ENCODE results near the gene CNOT6L.

Gene CNOT6L

DNA sequence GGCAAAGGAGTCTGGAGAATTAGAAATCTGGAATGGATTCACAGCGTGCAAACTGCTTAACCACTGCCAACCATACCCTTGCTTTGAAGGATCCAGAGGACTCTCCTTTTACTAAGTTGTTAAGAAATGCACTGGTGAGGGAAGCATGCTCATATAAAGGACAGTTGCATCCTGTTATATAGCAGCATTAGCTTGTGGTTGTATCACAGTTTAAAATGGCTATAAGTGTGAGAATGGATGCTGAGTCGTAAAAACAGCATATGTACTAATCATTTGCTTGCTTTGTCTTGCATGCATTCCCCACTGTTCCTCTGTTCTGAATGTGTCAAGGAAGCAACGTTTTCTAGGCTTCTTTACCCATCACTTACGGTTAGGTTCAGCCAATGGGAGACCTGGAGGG is 112.5 kb downstream of the CNOT6L start:
- no peak for DNase-seq

- no peak for DNase-seq
Measured at GRCh38 chr4:77703666-77704065, 115.5 kb downstream of the CNOT6L start.

- no peak for DNase-seq
Measured at GRCh38 chr4:77701121-77701520, 118.0 kb downstream of the CNOT6L start.

DNA sequence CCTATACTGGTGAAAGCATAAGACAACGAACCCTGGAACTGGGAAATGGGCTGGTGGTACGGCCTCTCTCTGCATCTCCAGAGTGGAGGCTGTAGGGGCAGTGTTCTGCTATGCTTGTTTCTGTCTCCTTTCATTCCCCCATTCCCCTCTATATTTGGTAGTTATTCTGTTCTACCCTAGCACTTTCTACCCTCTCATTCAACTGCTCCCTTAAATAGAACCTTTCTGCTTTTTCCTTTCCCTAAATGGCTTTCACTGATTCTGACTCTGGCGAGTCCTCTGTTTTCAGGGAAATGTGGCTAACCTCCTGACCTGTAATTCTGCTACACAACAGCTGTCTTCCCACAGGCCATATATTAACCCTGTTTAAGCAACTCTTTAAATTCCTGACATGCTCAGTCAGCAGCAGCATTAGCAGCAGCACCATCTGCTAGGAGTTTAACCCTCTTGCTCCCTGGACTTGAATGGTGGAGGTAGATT is 119.4 kb downstream of the CNOT6L start:
- DNase-seq, result no peak

GRCh38 chr4:77697860-77698590 is 121.1 kb downstream of the CNOT6L start:
- DNase-seq, result no peak

- no peak for DNase-seq
Measured at GRCh38 chr4:77695774-77696173, 123.4 kb downstream of the CNOT6L start.

DNA sequence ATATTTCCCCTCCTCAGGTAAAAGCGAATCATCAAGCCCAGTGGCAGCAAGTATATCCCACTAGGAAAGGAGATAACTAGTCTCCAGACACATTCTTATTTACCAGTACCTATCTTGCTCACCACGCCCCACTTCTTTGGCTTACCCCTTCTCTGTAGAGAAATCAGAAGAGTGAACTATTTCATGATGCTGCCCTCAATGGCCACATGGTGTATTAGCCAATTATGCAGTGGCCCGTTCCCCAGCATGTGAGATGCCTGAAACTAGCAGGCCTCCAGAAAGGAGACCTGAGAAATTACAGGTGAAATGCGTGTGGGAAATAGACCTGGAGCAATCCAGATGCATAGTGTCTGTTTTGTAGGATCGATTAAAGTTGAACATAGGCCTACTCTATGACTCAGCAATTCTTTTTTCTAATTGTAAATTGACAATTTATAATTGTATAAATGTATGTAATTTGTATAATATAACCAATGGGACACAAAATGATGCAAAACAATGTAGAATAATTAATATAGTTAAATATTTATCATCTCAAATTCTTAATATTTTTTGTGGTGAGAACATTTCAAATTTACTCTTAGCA is 126.2 kb downstream of the CNOT6L start:
- no peak for DNase-seq

- no peak for DNase-seq
Measured at GRCh38 chr4:77681792-77682191, 137.4 kb downstream of the CNOT6L start.

DNA sequence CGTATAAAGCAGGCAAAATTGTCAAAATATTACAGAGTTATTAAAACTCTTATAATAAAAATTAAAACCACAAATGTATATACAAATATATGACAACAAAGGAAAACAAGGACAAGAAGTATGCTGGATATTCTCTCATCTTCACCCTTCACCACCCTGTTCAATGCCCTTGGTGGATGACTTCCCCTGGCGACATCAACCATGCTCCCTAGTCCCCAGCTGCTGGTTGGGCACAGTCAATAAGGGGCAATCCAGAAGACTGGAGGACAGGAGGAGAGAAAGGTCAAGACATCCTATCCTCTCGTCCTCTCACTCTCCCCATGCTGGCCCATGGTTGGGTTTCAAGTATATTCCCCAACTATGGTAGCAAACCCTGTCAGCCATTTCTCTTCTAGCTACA is 142.3 kb downstream of the CNOT6L start:
- no peak for DNase-seq

GRCh38 chr4:77671051-77671450 is 148.1 kb downstream of the CNOT6L start:
- DNase-seq, result no peak

- no peak for DNase-seq
Measured at GRCh38 chr4:77669946-77670590, 149.1 kb downstream of the CNOT6L start.

- no peak for DNase-seq
Measured at GRCh38 chr4:77665381-77666069, 153.6 kb downstream of the CNOT6L start.

Data from stimulated activated CD4-positive, alpha-beta T cell treated with anti-CD3 and anti-CD28 coated beads, Interleukin-2, amount 100 ng/mL, for 48 hours (primary cell).